H1 (cell line): ENCODE data around the gene TMED5. TPM values are rescaled to one million over a fixed set of nuclear protein-coding genes. Genes with fewer than 3 reads are reported as not detected.

ENCODE experiments used
- BCL11A ChIP-seq, 2 experiments: IDR thresholded peaks; one replicate each; pipeline ENCODE4 v1.6.1; 2011; ENCODE audit warnings: low read depth in 2 of 2, low read length in 2 of 2, mild to moderate bottlenecking in 2 of 2
- CHD2 ChIP-seq: IDR thresholded peaks from 2 replicates; pipeline ENCODE4 v1.6.1; 2012; ENCODE audit warnings: low read length, improper control_type of control experiment
- CHD7 ChIP-seq: fragments of 300-600 bp; sonication (generic); IDR thresholded peaks from 2 replicates; pipeline ENCODE4 v1.7.1; 2012; ENCODE audit warnings: low read length, moderate library complexity, mild to moderate bottlenecking, inconsistent platforms; ENCODE audit not compliant: insufficient replicate concordance
- CTCF ChIP-seq, 3 experiments: IDR thresholded peaks; 1 replicate in 2 of 3; 2 replicates in 1 of 3; pipeline versions ENCODE4 v1.5.1 to v1.6.1; 2011; ENCODE audit warnings: low read length in 3 of 3, mild to moderate bottlenecking in 3 of 3, inconsistent platforms in 2 of 3, low read depth in 1 of 3, moderate library complexity in 1 of 3; ENCODE audit not compliant: insufficient read depth in 1 of 3; ENCODE audit errors: control extremely low read depth in 1 of 3
- EGR1 ChIP-seq: IDR thresholded peaks from 2 replicates; pipeline ENCODE4 v1.6.1; 2011; ENCODE audit warnings: low read depth, low read length, borderline replicate concordance
- SAP30 ChIP-seq: fragments of 300-600 bp; sonication (generic); IDR thresholded peaks from 2 replicates; pipeline ENCODE4 v1.7.1; 2012; ENCODE audit warnings: low read length, moderate library complexity, mild to moderate bottlenecking, inconsistent platforms; ENCODE audit not compliant: insufficient read depth, insufficient replicate concordance
- SIX5 ChIP-seq: IDR thresholded peaks from 2 replicates; pipeline ENCODE4 v1.6.1; 2011; ENCODE audit warnings: mild to moderate bottlenecking, low read depth, low read length
- polyA plus RNA-seq, 7 experiments: library from polyadenylated mRNA; depleted of rRNA in 3 of 7; stranded (reverse) in 5 of 7; unstranded in 2 of 7; fragments of >200 nt in 5 of 7; fragments of 200-250 nt in 2 of 7; gene quantifications; 1 replicate in 5 of 7; 2 replicates in 1 of 7; 4 replicates in 1 of 7; pipeline versions ENCODE4 v1.2.1 to v1.2.3, GENCODE V29; 2011 to 2013; ENCODE audit warnings: missing spikeins in 2 of 7, mixed read lengths in 2 of 7
- total RNA-seq: library from RNA; stranded (reverse); fragmentation: NEBNext Ultra II Directional; extraction: Animal tissue kit (Norgen Biotek cat#: 25700); gene quantifications from 2 replicates; pipeline ENCODE4 v1.2.1, GENCODE V29; 2021

Gene TMED5
- total and polyA plus RNA-seq, 2 of the 8 experiments (the other 6 are each of a cell fraction or from before 2014, with no cell fraction given): 14.8 to 32.8 TPM

- peak; percentile 33; the same call in 1 of the 2 replicates for TF ChIP-seq EGR1
- no peak for TF ChIP-seq CHD7
- TF ChIP-seq BCL11A (IDR thresholded peaks at IDR 0.05; ENCODE audit: low read depth in 2 of 2, low read length in 2 of 2): no peak
- no peak for TF ChIP-seq CHD2
- TF ChIP-seq CTCF (IDR thresholded peaks at IDR 0.05; ENCODE audit: control extremely low read depth in 1 of 3, insufficient read depth in 1 of 3, low read depth in 1 of 3, low read length in 3 of 3): no peak
- TF ChIP-seq SIX5: no peak
- peak; percentile 89 for TF ChIP-seq SAP30
These were observed 755 bp upstream of the TMED5 start, which contains the start of gene CCDC18 (continued) for GRCh38 chr1:93180723-93181613.
